Ovary (tissue), 9 donors: ENCODE results near the gene LENEP. TPM values are rescaled to one million over a fixed set of nuclear protein-coding genes. Genes with fewer than 3 reads are reported as not detected.

Experiments used
- DNase-seq, 5 donors: peaks; one replicate each; pipeline ENCODE4 v3.0.0-alpha.2; 2019 to 2020
- H3K27ac ChIP-seq, 2 donors: fragments of 200-600 bp; one replicate each; pipeline versions ENCODE4 v1.5.1 to v1.8.0; 2019 to 2022
- H3K27me3 ChIP-seq: fragments of 200-600 bp; one replicate; pipeline ENCODE4 v1.8.0; 2022
- H3K36me3 ChIP-seq: fragments of 200-600 bp; sonication (generic); one replicate; pipeline ENCODE4 v1.5.1; 2019
- H3K4me1 ChIP-seq: one replicate; pipeline ENCODE4 v1.8.1; 2013; ENCODE audit warnings: mild to moderate bottlenecking, moderate library complexity; ENCODE audit not compliant: insufficient read depth
- H3K4me3 ChIP-seq: fragments of 200-600 bp; sonication (generic); one replicate; pipeline ENCODE4 v1.5.1; 2017
- H3K9me3 ChIP-seq, 2 donors: fragments of 200-600 bp in 1 of 2; sonication (generic) in 1 of 2; one replicate each; pipeline versions ENCODE4 v1.5.1 to v1.8.1; 2013 to 2019; ENCODE audit warnings: mild to moderate bottlenecking in 1 of 2, moderate library complexity in 1 of 2
- CTCF ChIP-seq, 3 donors: fragments of 450-650 bp in 2 of 3; fragments of 200-600 bp in 1 of 3; IDR thresholded peaks; one replicate each; pipeline versions ENCODE4 v1.5.1 to v1.8.0; 2016 to 2022; ENCODE audit warnings: antibody characterized with exemption in 3 of 3, mild to moderate bottlenecking in 1 of 3
- EP300 ChIP-seq: sonication (generic); formaldehyde crosslinking; IDR thresholded peaks from one replicate; pipeline ENCODE4 v1.6.1; 2017; ENCODE audit warnings: antibody characterized with exemption
- POLR2A ChIP-seq: fragments of 450-650 bp; IDR thresholded peaks from one replicate; pipeline ENCODE4 v1.6.1; 2017; ENCODE audit warnings: antibody characterized with exemption, mild to moderate bottlenecking, moderate library complexity
- WGBS, 3 donors: extraction: QIAGEN DNeasy Blood & Tissue Kit in 1 of 3; methylation state at CpG; one replicate each; pipeline versions ENCODE4 v1.1.5 to v1.1.7; 2013 to 2017; 5-methylcytosine and 5-hydroxymethylcytosine counted together
- intact Hi-C, 4 donors: fragments of 100-400 bp; cut with DNase I; formaldehyde crosslinking; loops; one replicate each; pipeline versions ENCODE4 v1.11.0 to v1.15.1; 2022 to 2023
- polyA plus RNA-seq, 2 donors: library from polyadenylated mRNA; stranded (reverse); fragments of 200-250 nt in 1 of 2; fragments of 350-450 nt in 1 of 2; fragmentation: Illumina TruSeq in 1 of 2; extraction: RNeasy Lipid Tissue Mini Kit (QIAGEN cat#74804) in 1 of 2; gene quantifications; one replicate each; pipeline ENCODE4 v1.2.3, GENCODE V29; 2013 to 2014
- total RNA-seq, 7 donors: library from RNA; depleted of rRNA in 2 of 7; stranded (reverse); fragments of >200 nt in 2 of 7; fragmentation: NEBNext Ultra II Directional in 3 of 7; extraction: Animal tissue kit (Norgen Biotek cat#: 25700) in 3 of 7; gene quantifications; one replicate each; pipeline versions ENCODE4 v1.1.0 to v1.2.4, GENCODE V29; 2016 to 2023
- donor health status: DM: no; HTN: no; CAD: no; lungs with moderate emphysema.
- donor health status: DM: no; HTN: no; CAD: no.
- donor health status: Bipolar disorder and iron deficiency.
- donor health status: DM: yes; HTN: yes; CAD: no.
- donor health status: DM: no; HTN: no; CAD: no.
- donor health status: DM: yes; HTN: yes; CAD: no.

LENEP gene
- total and polyA plus RNA-seq, 9 donors: not detected

GRCh38 chr1:155024315-155024714, 30.9 kb downstream of the LENEP start:
- H3K27me3 ChIP-seq: no peaks in the 10 kb centered on the region
- 86 to 92% (median 87%) methylated on average over 9 of the region's 9 CpGs for WGBS, 3 donors
- no peak overlapping the region for H3K27ac ChIP-seq
- H3K36me3 ChIP-seq: no peaks in the 10 kb centered on the region
- intact Hi-C loops: no loop called here
- no peak for DNase-seq
- TF ChIP-seq CTCF (IDR thresholded peaks at IDR 0.05): no peak
- TF ChIP-seq EP300: no peak
- TF ChIP-seq POLR2A: no peak
- no peak overlapping the region for H3K4me3 ChIP-seq
- H3K4me1 ChIP-seq: no peaks in the 10 kb centered on the region
- H3K9me3 ChIP-seq: no peaks in the 10 kb centered on the region

- Histone ChIP-seq H3K9me3 (no peaks in the 10 kb centered on the region), H3K27ac (no peak overlapping the region), H3K4me1 (no peaks in the 10 kb centered on the region), H3K36me3 (no peaks in the 10 kb centered on the region), H3K4me3 (no peak overlapping the region), H3K27me3 (no peaks in the 10 kb centered on the region)
- WGBS, 3 donors: 54 to 62% (median 55%) methylated on average over 9 of the region's 9 CpGs
- no peak for TF ChIP-seq EP300
- no peak for DNase-seq
- intact Hi-C loops: no loop called here
Measured at GRCh38 chr1:155026154-155026553, 32.8 kb downstream of the LENEP start.

GRCh38 chr1:155026588-155026987, 33.2 kb downstream of the LENEP start:
- H3K9me3 ChIP-seq: no peaks in the 10 kb centered on the region
- WGBS, 3 donors: 82 to 92% (median 89%) methylated on average over 6 of the region's 6 CpGs
- H3K4me1 ChIP-seq: no peaks in the 10 kb centered on the region
- no peaks in the 10 kb centered on the region for H3K27me3 ChIP-seq
- no peaks in the 10 kb centered on the region for H3K36me3 ChIP-seq
- no peak overlapping the region for H3K27ac ChIP-seq
- no peak overlapping the region for H3K4me3 ChIP-seq
- TF ChIP-seq EP300 (no peak), CTCF (IDR thresholded peaks at IDR 0.05) (no peak), POLR2A (no peak)
- DNase-seq: no peak
- intact Hi-C loops: no loop called here

- DNase-seq: no peak
- 71 to 82% (median 74%) methylated on average over 16 of the region's 16 CpGs for WGBS, 3 donors
- H3K27me3 ChIP-seq: no peaks in the 10 kb centered on the region
- no peaks in the 10 kb centered on the region for H3K36me3 ChIP-seq
- intact Hi-C loops: no loop called here
- no peaks in the 10 kb centered on the region for H3K9me3 ChIP-seq
- no peak overlapping the region for H3K27ac ChIP-seq
- no peak overlapping the region for H3K4me3 ChIP-seq
- TF ChIP-seq POLR2A: no peak
- no peak for TF ChIP-seq EP300
- TF ChIP-seq CTCF (IDR thresholded peaks at IDR 0.05): no peak
- H3K4me1 ChIP-seq: no peaks in the 10 kb centered on the region
Measured at GRCh38 chr1:155029513-155030242, 36.3 kb downstream of the LENEP start.

GRCh38 chr1:155030243-155030795, 36.9 kb downstream of the LENEP start:
- no peak overlapping the region for H3K27ac ChIP-seq
- 82 to 86% (median 86%) methylated on average over 15 of the region's 15 CpGs for WGBS, 3 donors
- no peak for TF ChIP-seq CTCF (IDR thresholded peaks at IDR 0.05)
- TF ChIP-seq EP300: no peak
- no peak for TF ChIP-seq POLR2A
- no peak for DNase-seq
- intact Hi-C loops: no loop called here
- no peaks in the 10 kb centered on the region for H3K36me3 ChIP-seq
- no peaks in the 10 kb centered on the region for H3K27me3 ChIP-seq
- H3K4me1 ChIP-seq: no peaks in the 10 kb centered on the region
- H3K9me3 ChIP-seq: no peaks in the 10 kb centered on the region
- H3K4me3 ChIP-seq: no peak overlapping the region
